AG09319 (cell line): ENCODE results near the gene F10.
"Not testable (repeated sequence)": the region's sequence is repeated elsewhere in the genome, so short reads cannot be mapped to it uniquely, and the experiment has no call there.

ENCODE experiments used
- DNase-seq: peaks from one replicate; pipeline ENCODE4 v3.0.0-alpha.2; 2010; ENCODE audit warnings: low read depth; ENCODE audit errors: extremely low read depth
- TF ChIP-seq, protein P1 (sequence below): IDR thresholded peaks from 2 replicates; pipeline ENCODE4 v1.5.1; 2011; ENCODE audit warnings: low read depth, mild to moderate bottlenecking, inconsistent platforms, low read length, moderate library complexity

The F10 gene

GRCh38 chr13:113105921-113106452 is 16.6 kb upstream of the F10 start:
- DNase-seq: no peak
- TF ChIP-seq, protein P1, sequence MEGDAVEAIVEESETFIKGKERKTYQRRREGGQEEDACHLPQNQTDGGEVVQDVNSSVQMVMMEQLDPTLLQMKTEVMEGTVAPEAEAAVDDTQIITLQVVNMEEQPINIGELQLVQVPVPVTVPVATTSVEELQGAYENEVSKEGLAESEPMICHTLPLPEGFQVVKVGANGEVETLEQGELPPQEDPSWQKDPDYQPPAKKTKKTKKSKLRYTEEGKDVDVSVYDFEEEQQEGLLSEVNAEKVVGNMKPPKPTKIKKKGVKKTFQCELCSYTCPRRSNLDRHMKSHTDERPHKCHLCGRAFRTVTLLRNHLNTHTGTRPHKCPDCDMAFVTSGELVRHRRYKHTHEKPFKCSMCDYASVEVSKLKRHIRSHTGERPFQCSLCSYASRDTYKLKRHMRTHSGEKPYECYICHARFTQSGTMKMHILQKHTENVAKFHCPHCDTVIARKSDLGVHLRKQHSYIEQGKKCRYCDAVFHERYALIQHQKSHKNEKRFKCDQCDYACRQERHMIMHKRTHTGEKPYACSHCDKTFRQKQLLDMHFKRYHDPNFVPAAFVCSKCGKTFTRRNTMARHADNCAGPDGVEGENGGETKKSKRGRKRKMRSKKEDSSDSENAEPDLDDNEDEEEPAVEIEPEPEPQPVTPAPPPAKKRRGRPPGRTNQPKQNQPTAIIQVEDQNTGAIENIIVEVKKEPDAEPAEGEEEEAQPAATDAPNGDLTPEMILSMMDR: no peak

- DNase-seq: no peak
- TF ChIP-seq, protein P1: no peak
These were observed 15.8 kb upstream of the F10 start for GRCh38 chr13:113106711-113107351.

DNA sequence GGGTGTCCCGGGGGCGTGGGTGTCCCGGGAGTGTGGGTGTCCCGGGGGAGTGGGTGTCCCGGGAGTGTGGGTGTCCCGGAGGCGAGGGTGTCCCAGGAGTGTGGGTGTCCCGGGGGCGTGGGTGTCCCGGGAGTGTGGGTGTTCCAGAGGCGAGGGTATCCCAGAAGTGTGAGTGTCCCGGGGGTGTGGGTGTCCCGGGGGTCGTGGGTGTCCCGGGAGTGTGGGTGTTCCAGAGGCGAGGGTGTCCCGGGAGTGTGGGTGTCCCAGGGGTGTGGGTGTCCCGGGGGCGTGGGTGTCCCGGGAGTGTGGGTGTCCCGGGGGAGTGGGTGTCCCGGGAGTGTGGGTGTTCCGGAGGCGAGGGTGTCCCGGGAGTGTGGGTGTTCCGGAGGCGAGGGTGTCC is 14.1 kb upstream of the F10 start:
- DNase-seq: not testable (repeated sequence)

DNA sequence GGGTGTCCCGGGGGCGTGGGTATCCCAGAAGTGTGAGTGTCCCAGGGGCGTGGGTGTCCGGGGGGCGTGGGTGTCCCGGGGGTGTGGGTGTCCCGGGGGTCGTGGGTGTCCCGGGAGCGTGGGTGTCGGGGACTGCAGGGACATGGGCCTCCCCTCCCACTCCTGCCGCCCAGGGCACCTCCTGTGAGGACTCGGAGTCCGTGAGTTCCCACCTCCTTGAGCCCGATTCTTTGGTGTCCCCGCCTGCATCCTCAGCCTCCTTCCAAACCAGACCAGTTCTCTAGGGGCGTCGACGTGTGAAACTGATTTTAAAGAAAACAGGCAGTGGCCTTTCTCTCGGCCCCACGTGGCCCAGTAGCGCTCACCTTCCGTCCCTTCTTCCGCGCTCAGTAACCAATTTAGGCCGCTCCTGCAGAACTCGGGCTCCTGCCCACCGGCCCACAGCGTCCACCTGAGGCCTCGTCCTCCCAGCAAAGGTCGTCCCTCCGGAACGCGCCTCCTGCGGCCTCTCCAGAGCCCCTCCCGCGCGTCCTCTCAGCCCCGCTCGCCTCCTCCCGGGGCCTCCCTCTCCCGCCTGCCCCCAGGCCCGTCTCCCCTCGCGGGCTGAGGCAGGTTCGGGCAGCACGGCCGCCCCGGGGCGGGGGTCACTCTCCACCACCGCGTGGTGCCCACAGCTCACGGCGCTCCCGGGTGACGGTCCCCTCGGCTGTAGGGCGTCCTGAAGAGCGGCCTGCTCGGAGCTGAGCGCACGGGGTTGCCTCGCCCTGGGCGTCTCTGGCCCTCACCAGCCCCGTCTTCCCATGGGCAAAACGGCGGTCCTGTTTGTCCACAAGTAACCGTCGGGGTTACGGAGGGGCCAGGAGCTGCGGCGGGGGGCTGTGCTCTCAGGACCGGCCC is 13.2 kb upstream of the F10 start:
- TF ChIP-seq, protein P1: no peak
- DNase-seq: no peak

GRCh38 chr13:113110048-113110851 is 12.3 kb upstream of the F10 start:
- TF ChIP-seq, protein P1: no peak
- no peak for DNase-seq

- no peak for DNase-seq
- TF ChIP-seq, protein P1: no peak
These were observed 11.7 kb upstream of the F10 start for GRCh38 chr13:113110852-113111315.

- not testable (repeated sequence) for DNase-seq
These were observed 10.8 kb upstream of the F10 start for GRCh38 chr13:113111821-113112220.

DNA sequence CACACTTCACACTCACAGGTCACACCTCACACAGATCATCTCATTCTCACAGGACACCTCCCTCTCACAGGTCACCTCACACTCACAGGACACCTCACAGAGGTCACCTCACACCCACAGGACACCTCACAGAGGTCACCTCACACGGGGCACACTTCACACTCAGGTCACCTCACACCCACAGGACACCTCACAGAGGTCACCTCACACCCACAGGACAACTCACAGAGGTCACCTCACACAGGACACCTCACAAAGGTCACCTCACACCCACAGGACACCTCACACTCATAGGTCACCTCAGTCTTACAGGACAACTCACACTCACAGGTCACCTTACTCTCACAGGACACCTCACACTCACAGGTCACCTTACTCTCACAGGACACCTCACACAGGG is 10.1 kb upstream of the F10 start:
- DNase-seq: not testable (repeated sequence)
